Liver (tissue), 9 donors: ENCODE results near the gene DIP2C. TPM values are rescaled to one million over a fixed set of nuclear protein-coding genes. Genes with fewer than 3 reads are reported as not detected.
"Not testable (repeated sequence)": the region's sequence is repeated elsewhere in the genome, so short reads cannot be mapped to it uniquely, and the experiment has no call there.

ENCODE experiments used
- DNase-seq: peaks from one replicate; pipeline ENCODE4 v3.0.0-alpha.2; 2017; ENCODE audit warnings: low spot score
- H3K27ac ChIP-seq, 2 donors: one replicate each; pipeline ENCODE4 v1.7.0; 2013; ENCODE audit warnings: inconsistent platforms in 2 of 2, low read length in 2 of 2, control low read depth in 1 of 2, low read depth in 1 of 2, mild to moderate bottlenecking in 1 of 2
- H3K27me3 ChIP-seq, 4 donors: one replicate each; pipeline versions ENCODE4 v1.6.1 to v1.7.0; 2013; ENCODE audit warnings: low read length in 3 of 4, inconsistent platforms in 1 of 4, mild to moderate bottlenecking in 1 of 4, moderate library complexity in 1 of 4; ENCODE audit not compliant: control insufficient read depth in 4 of 4, insufficient read depth in 4 of 4
- H3K36me3 ChIP-seq, 4 donors: one replicate each; pipeline versions ENCODE4 v1.6.1 to v1.7.0; 2013; ENCODE audit warnings: low read length in 3 of 4, mild to moderate bottlenecking in 3 of 4, low read depth in 1 of 4, moderate library complexity in 1 of 4; ENCODE audit not compliant: control insufficient read depth in 4 of 4, insufficient read depth in 3 of 4
- H3K4me1 ChIP-seq, 4 donors: one replicate each; pipeline versions ENCODE4 v1.6.1 to v1.7.0; 2013; ENCODE audit warnings: low read length in 3 of 4, mild to moderate bottlenecking in 3 of 4, moderate library complexity in 1 of 4; ENCODE audit not compliant: control insufficient read depth in 4 of 4, insufficient read depth in 4 of 4
- H3K4me3 ChIP-seq, 3 donors: one replicate each; pipeline versions ENCODE4 v1.6.1 to v1.7.0; 2013; ENCODE audit warnings: low read length in 3 of 3, control low read depth in 1 of 3, low read depth in 1 of 3, mild to moderate bottlenecking in 1 of 3
- H3K9ac ChIP-seq, 2 donors: one replicate each; pipeline ENCODE4 v1.7.0; 2013; ENCODE audit warnings: low read length in 2 of 2, mild to moderate bottlenecking in 2 of 2, moderate library complexity in 2 of 2, control low read depth in 1 of 2, low read depth in 1 of 2
- H3K9me3 ChIP-seq, 4 donors: one replicate each; pipeline versions ENCODE4 v1.6.1 to v1.7.0; 2013; ENCODE audit warnings: low read length in 3 of 4; ENCODE audit not compliant: control insufficient read depth in 4 of 4
- ATF3 ChIP-seq: IDR thresholded peaks from 2 replicates; pipeline ENCODE4 v1.6.1; 2016; ENCODE audit warnings: antibody characterized with exemption
- EGR1 ChIP-seq, 2 donors: IDR thresholded peaks; 2 replicates each; pipeline ENCODE4 v1.6.1; 2016 to 2018; ENCODE audit warnings: antibody characterized with exemption in 2 of 2, low read depth in 2 of 2
- FOXA1 ChIP-seq: IDR thresholded peaks from 2 replicates; pipeline ENCODE4 v1.6.1; 2016; ENCODE audit warnings: antibody characterized with exemption
- FOXA2 ChIP-seq: IDR thresholded peaks from 2 replicates; pipeline ENCODE4 v1.6.1; 2016; ENCODE audit warnings: antibody characterized with exemption
- GABPA ChIP-seq, 2 donors: IDR thresholded peaks in 1 of 2; conservative IDR thresholded peaks in 1 of 2; 2 replicates each; pipeline ENCODE4 v1.6.1; 2016; ENCODE audit warnings: antibody characterized with exemption in 2 of 2, mild to moderate bottlenecking in 1 of 2, moderate library complexity in 1 of 2
- HNF4A ChIP-seq, 2 donors: conservative IDR thresholded peaks; 2 replicates each; pipeline ENCODE4 v1.6.1; 2016; ENCODE audit warnings: antibody characterized with exemption in 2 of 2, mild to moderate bottlenecking in 2 of 2
- HNF4G ChIP-seq: IDR thresholded peaks from 2 replicates; pipeline ENCODE4 v1.6.1; 2016; ENCODE audit warnings: antibody characterized with exemption
- JUND ChIP-seq, 2 donors: IDR thresholded peaks; 2 replicates each; pipeline ENCODE4 v1.6.1; 2016; ENCODE audit warnings: antibody characterized with exemption in 2 of 2
- NR2F2 ChIP-seq: IDR thresholded peaks from 2 replicates; pipeline ENCODE4 v1.6.1; 2016; ENCODE audit warnings: antibody characterized with exemption
- RAD21 ChIP-seq, 2 donors: IDR thresholded peaks; 2 replicates each; pipeline ENCODE4 v1.6.1; 2016; ENCODE audit warnings: antibody characterized with exemption in 2 of 2, mild to moderate bottlenecking in 2 of 2
- RXRA ChIP-seq, 2 donors: IDR thresholded peaks; 2 replicates each; pipeline ENCODE4 v1.6.1; 2017 to 2018; ENCODE audit warnings: antibody characterized with exemption in 2 of 2, mild to moderate bottlenecking in 1 of 2
- SP1 ChIP-seq: IDR thresholded peaks from 2 replicates; pipeline ENCODE4 v1.6.1; 2018; ENCODE audit warnings: antibody characterized with exemption, mild to moderate bottlenecking
- TAF1 ChIP-seq: conservative IDR thresholded peaks from 2 replicates; pipeline ENCODE4 v1.6.1; 2016; ENCODE audit warnings: antibody characterized with exemption, mild to moderate bottlenecking
- YY1 ChIP-seq: IDR thresholded peaks from 2 replicates; pipeline ENCODE4 v1.6.1; 2016; ENCODE audit warnings: antibody characterized with exemption, mild to moderate bottlenecking
- ZBTB33 ChIP-seq: IDR thresholded peaks from 2 replicates; pipeline ENCODE4 v1.6.1; 2016; ENCODE audit warnings: antibody characterized with exemption
- WGBS: extraction: QIAGEN DNeasy Blood & Tissue Kit; methylation state at CpG from one replicate; pipeline ENCODE4 v1.1.7; 2013; 5-methylcytosine and 5-hydroxymethylcytosine counted together
- polyA plus RNA-seq, 2 donors: library from polyadenylated mRNA; stranded (reverse) in 1 of 2; unstranded in 1 of 2; fragments of 200-250 nt in 1 of 2; fragments of >200 nt in 1 of 2; fragmentation: Nextera tagmentation in 1 of 2; extraction: Ambion mirVana in 1 of 2; gene quantifications; one replicate each; pipeline versions ENCODE4 v1.2.1 to v1.2.3, GENCODE V29; 2013 to 2015
- total RNA-seq, 2 donors: library from RNA; depleted of rRNA; stranded (reverse); fragments of >200 nt; gene quantifications; one replicate each; pipeline ENCODE4 v1.2.3, GENCODE V29; 2014
- TF ChIP-seq, protein P1 (sequence below): IDR thresholded peaks from 2 replicates; pipeline ENCODE4 v1.6.1; 2016; ENCODE audit warnings: antibody characterized with exemption
- TF ChIP-seq, protein P2 (sequence below): fragments of 150-350 bp; IDR thresholded peaks from 2 replicates; pipeline ENCODE4 v1.5.1; 2017; ENCODE audit warnings: improper control_type of control experiment, low read depth, low read length; ENCODE audit not compliant: missing input control
- TF ChIP-seq, protein P3 (sequence below): IDR thresholded peaks from 2 replicates; pipeline ENCODE4 v1.6.1; 2016; ENCODE audit warnings: antibody characterized with exemption, mild to moderate bottlenecking
- donor health status: healthy.
- donor health status: healthy.
- donor health status: healthy.
- donor health status: healthy.
- donor health status: healthy.

DIP2C gene
- total and polyA plus RNA-seq, 4 donors = 4.2 to 12.2 (median 5.7) TPM

- TF ChIP-seq FOXA2 (no peak), EGR1 (IDR thresholded peaks at IDR 0.05; ENCODE audit: low read depth in 2 of 2) (no peak), JUND (IDR thresholded peaks at IDR 0.05) (no peak)
- TF ChIP-seq, protein P1, sequence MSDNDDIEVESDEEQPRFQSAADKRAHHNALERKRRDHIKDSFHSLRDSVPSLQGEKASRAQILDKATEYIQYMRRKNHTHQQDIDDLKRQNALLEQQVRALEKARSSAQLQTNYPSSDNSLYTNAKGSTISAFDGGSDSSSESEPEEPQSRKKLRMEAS = no peak
These were observed 9.3 kb downstream of the DIP2C start (continued) for GRCh38 chr10:680146-680545.

- H3K36me3 ChIP-seq = no peaks in the 10 kb centered on the region
- H3K4me3 ChIP-seq = no peak overlapping the region
- H3K27me3 ChIP-seq = no peaks in the 10 kb centered on the region
- no peak overlapping the region for H3K27ac ChIP-seq
- no peaks in the 10 kb centered on the region for H3K9me3 ChIP-seq
- H3K4me1 ChIP-seq = peaks cover 0 to 4% (median 2%) of the 10 kb centered on the region in 4 donors
- DNase-seq = no peak
- 97% methylated on average over 15 of the region's 15 CpGs for WGBS
- TF ChIP-seq JUND (IDR thresholded peaks at IDR 0.05) (no peak), HNF4A (conservative IDR thresholded peaks at IDR 0.05) (no peak), FOXA1 (no peak), NR2F2 (no peak), YY1 (no peak), GABPA (IDR thresholded peaks at IDR 0.05 in 1 of 2, conservative IDR thresholded peaks at IDR 0.05 in 1 of 2) (no peak), FOXA2 (no peak), EGR1 (IDR thresholded peaks at IDR 0.05; ENCODE audit: low read depth in 2 of 2) (no peak), RAD21 (IDR thresholded peaks at IDR 0.05) (no peak), HNF4G (no peak), ATF3 (no peak), RXRA (IDR thresholded peaks at IDR 0.05) (no peak), TAF1 (no peak), SP1 (no peak), ZBTB33 (no peak)
- TF ChIP-seq, protein P2, sequence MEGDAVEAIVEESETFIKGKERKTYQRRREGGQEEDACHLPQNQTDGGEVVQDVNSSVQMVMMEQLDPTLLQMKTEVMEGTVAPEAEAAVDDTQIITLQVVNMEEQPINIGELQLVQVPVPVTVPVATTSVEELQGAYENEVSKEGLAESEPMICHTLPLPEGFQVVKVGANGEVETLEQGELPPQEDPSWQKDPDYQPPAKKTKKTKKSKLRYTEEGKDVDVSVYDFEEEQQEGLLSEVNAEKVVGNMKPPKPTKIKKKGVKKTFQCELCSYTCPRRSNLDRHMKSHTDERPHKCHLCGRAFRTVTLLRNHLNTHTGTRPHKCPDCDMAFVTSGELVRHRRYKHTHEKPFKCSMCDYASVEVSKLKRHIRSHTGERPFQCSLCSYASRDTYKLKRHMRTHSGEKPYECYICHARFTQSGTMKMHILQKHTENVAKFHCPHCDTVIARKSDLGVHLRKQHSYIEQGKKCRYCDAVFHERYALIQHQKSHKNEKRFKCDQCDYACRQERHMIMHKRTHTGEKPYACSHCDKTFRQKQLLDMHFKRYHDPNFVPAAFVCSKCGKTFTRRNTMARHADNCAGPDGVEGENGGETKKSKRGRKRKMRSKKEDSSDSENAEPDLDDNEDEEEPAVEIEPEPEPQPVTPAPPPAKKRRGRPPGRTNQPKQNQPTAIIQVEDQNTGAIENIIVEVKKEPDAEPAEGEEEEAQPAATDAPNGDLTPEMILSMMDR = no peak
- TF ChIP-seq, protein P1 = no peak
- TF ChIP-seq, protein P3, sequence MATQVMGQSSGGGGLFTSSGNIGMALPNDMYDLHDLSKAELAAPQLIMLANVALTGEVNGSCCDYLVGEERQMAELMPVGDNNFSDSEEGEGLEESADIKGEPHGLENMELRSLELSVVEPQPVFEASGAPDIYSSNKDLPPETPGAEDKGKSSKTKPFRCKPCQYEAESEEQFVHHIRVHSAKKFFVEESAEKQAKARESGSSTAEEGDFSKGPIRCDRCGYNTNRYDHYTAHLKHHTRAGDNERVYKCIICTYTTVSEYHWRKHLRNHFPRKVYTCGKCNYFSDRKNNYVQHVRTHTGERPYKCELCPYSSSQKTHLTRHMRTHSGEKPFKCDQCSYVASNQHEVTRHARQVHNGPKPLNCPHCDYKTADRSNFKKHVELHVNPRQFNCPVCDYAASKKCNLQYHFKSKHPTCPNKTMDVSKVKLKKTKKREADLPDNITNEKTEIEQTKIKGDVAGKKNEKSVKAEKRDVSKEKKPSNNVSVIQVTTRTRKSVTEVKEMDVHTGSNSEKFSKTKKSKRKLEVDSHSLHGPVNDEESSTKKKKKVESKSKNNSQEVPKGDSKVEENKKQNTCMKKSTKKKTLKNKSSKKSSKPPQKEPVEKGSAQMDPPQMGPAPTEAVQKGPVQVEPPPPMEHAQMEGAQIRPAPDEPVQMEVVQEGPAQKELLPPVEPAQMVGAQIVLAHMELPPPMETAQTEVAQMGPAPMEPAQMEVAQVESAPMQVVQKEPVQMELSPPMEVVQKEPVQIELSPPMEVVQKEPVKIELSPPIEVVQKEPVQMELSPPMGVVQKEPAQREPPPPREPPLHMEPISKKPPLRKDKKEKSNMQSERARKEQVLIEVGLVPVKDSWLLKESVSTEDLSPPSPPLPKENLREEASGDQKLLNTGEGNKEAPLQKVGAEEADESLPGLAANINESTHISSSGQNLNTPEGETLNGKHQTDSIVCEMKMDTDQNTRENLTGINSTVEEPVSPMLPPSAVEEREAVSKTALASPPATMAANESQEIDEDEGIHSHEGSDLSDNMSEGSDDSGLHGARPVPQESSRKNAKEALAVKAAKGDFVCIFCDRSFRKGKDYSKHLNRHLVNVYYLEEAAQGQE = no peak
- no peak overlapping the region for H3K9ac ChIP-seq
These were observed 9.9 kb downstream of the DIP2C start for GRCh38 chr10:679556-679955.

DNA sequence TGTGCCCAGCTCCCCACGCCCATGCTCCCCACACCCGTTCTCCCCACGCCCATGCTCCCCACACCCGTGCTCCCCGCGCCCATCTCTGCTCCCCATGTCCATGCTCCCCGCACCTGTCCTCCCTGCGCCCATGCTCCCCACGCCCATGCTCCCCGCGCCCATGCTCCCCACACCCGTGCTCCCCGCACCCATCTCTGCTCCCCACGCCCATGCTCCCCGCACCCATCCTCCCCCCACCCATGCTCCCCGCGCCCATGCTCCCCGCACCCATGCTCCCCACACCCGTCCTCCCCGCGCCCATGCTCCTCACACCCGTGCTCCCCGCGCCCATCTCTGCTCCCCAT lies 10.8 kb downstream of the DIP2C start:
- not testable (repeated sequence) for H3K4me1 ChIP-seq, H3K4me3 ChIP-seq, H3K9me3 ChIP-seq, H3K36me3 ChIP-seq, H3K27me3 ChIP-seq, H3K27ac ChIP-seq, H3K9ac ChIP-seq, DNase-seq
- WGBS = 73% methylated on average over 13 of the region's 24 CpGs
